Activated CD8-positive, alpha-beta memory T cell treated with anti-CD3 and anti-CD28 coated beads, Interleukin-2, amount 50 U/mL, for 4 hours (primary cell): Measurements from ENCODE around the gene ZNF408.

ENCODE experiments used
- DNase-seq: peaks from one replicate; pipeline ENCODE4 v3.0.0-alpha.2; 2020

Gene ZNF408

DNA sequence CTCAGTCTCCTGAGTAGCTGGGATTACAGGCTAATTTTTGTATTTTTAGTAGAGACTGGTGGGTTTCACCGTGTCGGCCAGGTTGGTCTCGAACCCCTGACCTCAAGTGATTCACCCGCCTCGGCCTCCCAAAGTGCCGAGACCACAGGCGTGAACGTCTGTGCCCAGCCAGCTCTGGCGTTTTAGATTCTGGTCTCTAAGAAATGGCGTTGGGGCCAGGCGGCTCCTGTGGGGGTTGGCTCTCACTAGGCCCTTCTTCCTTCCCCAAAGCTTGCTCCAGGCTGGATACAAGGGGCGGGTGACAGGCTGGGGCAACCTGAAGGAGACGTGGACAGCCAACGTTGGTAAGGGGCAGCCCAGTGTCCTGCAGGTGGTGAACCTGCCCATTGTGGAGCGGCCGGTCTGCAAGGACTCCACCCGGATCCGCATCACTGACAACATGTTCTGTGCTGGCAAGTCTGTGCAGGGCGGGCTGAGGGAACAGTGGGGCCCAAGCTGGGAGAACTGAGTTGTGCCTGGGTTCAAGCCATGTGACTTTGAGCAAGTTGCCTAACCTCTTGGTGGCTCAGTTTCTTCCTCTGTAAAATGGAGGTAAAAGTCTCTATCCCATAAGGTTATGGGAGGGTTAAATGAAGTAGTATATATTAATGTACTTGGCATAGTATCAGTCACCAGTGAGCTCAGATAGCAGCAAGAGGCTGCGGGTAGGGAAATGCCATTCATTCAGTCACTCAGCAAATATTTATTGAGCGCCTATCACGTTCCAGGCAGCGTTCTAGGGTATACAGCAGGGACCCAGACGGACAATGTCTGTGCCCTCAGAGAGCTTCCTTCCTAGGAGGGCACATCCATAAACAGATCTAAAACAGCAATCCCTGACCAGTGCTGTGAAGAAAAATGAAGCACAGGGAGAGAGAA is 28.5 kb downstream of the ZNF408 start:
- no peak for DNase-seq

- no peak for DNase-seq
These were observed 30.7 kb downstream of the ZNF408 start for GRCh38 chr11:46731545-46731944.

GRCh38 chr11:46733234-46733633 is 32.4 kb downstream of the ZNF408 start:
- DNase-seq: no peak

DNA sequence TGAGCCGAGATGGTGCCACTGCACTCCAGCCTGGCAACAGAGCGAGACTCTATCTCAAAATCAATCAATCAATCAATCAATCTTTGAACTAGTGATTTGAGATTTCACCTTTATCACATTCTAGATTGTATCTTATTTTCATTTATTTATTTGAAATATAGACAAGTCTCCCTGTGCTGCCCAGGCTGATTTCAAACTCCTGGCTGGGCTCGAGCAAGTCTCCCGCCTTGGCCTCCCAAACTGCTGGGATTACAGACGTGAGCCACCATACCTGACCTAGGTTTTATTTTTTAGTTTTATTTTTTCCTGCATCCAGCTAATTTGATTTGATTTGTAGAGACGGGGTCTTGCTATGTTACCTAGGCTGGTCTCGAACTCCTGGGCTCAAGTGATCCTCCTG is 35.3 kb downstream of the ZNF408 start:
- DNase-seq: no peak

DNA sequence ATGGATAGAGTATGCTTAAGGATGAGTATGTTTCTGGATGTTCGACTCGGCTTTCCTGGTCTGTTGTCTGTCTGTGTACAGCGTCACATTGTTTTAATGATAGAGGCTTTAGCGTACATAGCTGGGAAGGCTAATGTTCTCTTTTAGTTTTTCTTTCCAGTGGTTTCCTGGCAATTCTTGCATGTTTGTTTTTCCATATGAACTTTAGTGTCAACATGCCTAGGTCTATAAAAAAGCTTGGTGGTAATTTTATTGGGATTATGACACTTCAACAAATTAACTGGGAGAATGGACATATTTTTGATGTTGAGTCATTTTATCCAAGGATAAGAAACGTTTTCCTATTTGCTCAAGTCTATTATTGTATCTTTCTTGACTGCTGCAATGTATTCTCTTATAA is 35.8 kb downstream of the ZNF408 start:
- DNase-seq: no peak

- DNase-seq: no peak
These were observed 36.9 kb downstream of the ZNF408 start for GRCh38 chr11:46737699-46738098.

- no peak for DNase-seq
These were observed 38.1 kb downstream of the ZNF408 start for GRCh38 chr11:46738887-46739286.

DNA sequence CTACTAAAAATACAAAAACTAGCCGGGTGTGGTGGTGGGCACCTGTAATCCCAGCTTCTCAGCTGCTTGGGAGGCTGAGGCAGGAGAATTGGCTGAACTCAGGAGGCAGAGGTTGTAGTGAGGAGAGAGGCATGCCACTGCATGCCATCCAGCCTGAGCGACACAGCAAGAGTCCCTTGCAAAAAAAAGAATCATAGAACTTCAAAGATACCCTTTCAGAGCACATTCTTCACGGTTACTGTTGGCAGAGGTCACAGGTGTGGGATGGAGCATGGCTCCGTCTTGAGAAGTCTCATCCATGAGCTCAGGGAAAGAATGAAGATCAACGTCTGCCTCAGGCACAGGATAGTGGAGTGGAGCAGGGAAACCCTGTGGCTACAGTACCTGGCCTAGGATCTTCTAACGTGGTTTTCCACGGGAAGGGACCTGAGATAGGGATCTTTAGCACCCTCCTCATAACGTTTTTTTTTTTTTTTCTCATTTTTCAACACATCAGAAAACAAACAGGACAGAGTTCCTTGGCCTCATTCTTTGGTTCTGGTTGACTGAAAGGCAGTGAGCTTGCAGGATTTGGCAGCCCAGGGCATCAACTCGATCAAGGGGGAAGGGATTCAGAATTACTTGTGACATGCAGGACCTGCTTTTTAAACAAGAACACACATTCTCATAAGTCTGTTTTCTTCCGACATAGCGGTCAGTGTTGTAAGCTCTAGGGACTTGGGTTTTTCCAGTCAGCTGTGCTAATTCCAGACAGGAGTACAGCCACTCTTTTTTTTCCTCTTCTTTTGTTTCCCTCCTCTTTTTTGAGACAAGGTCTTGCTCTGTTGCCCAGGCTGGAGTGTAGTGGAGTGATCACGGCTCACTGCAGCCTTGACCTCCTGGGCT is 41.0 kb downstream of the ZNF408 start:
- DNase-seq: no peak

- no peak for DNase-seq
These were observed 42.2 kb downstream of the ZNF408 start for GRCh38 chr11:46743043-46743442.

DNA sequence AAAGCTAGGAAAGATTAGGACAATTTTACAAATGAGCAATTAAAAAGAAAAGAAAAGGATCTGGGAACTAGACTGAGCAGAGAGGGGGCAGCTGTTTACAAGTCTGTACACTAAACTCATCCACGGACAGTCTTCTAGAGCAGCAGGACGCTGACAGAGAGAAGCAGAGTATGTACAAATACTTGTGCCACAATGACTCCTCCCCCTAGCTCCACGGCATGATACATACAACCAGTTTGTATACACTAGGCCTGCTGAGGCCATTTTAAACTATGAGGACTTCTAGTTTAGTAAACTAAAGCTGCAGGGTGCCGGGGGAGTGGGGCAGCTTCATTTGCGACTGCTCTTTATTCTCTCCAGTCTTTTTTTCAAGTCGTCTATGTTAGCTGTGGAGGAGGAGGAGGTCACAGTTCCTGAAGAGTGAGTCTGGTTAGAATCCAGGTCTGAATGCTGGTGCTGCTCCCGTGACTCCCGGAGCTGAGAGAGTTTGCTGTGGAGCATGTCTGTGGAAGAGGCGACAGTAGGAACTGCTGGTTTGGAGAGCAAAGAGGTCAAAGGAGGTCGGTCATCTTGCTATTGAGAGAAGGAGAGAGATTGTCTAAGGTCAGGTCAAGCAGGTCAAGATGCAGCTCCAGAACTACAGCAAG is 43.0 kb downstream of the ZNF408 start:
- DNase-seq: no peak

DNA sequence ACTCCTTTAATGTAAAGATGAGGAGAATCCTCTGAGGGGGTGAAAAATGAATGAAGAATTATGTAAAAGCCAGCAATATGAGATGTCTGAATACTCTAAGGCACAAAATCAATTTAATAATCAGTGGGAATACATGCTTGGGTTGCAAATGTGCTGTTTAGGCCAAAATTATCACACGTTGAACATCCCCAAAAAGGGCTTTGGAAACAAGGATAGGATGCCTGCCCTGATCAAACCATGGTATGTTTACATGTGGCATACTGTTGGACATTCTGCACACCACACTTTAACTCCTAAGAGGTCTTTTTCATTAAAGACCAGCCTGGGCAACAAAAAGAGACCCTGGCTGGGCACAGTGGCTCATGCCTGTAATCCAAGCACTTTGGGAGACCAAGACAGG is 44.5 kb downstream of the ZNF408 start:
- DNase-seq: no peak

DNA sequence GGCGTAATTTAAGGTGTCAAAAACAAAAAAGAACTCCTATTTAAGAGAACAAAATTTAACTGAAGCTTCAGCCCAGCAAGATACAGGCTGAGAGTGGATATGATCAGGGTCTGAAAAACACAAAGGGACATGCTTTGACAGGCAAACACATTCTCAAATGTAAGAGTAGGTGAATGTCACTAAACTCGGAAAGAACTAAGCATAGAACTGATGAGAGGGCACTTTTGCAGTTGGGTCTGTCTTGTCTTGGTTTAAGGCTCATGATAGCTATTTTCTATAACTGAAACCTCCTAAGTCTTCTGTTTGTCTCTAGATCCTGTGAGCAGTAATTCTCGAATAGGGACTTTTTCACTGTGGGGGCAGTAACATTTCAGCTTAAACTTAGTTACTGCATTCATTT is 45.2 kb downstream of the ZNF408 start:
- DNase-seq: no peak

GRCh38 chr11:46747150-46747549 is 46.3 kb downstream of the ZNF408 start:
- no peak for DNase-seq
